Naive thymus-derived CD8-positive, alpha-beta T cell (primary cell): ENCODE measurements around the gene PPM1M. TPM values are rescaled to one million over a fixed set of nuclear protein-coding genes. Genes with fewer than 3 reads are reported as not detected.
"Not testable (repeated sequence)": the region's sequence is repeated elsewhere in the genome, so short reads cannot be mapped to it uniquely, and the experiment has no call there.

Experiments
- ATAC-seq, 2 donors: fragments of 150-1000 bp; cut with Tn5 transposase in 1 of 2; sonication (Bioruptor Pico), chemical (Tn5 transposase) in 1 of 2; 1 replicate in 1 of 2; 2 replicates in 1 of 2; pipeline ENCODE4 v1.10.0; 2021; ENCODE audit warnings: mild to moderate bottlenecking in 2 of 2, moderate library complexity in 2 of 2
- POLR2A ChIA-PET: fragments of 350-600 bp; sonication (Branson Sonifier 250); formaldehyde crosslinking; loops from one replicate; lab custom pipeline; 2021; ENCODE audit warnings: antibody characterized with exemption; lab: Charles Lee
- DNase-seq, 10 donors: peaks; one replicate each; pipeline versions ENCODE4 v3.0.0 to v3.0.0-alpha.2; 2020 to 2022
- H3K27ac Mint-ChIP-seq, 10 donors: one replicate each; pipeline ENCODE4 v1.8.0; 2020 to 2022; ENCODE audit warnings: mild to moderate bottlenecking in 10 of 10, mixed read lengths in 10 of 10, moderate library complexity in 4 of 10, inconsistent platforms in 1 of 10
- H3K27me3 Mint-ChIP-seq, 5 donors: one replicate each; pipeline ENCODE4 v1.8.0; 2021 to 2022; ENCODE audit warnings: mixed read lengths in 5 of 5
- H3K36me3 Mint-ChIP-seq, 3 donors: one replicate each; pipeline ENCODE4 v1.8.0; 2020 to 2022; ENCODE audit warnings: mixed read lengths in 3 of 3, mild to moderate bottlenecking in 2 of 3, inconsistent platforms in 1 of 3
- H3K4me1 Mint-ChIP-seq, 4 donors: one replicate each; pipeline ENCODE4 v1.8.0; 2021 to 2022; ENCODE audit warnings: mixed read lengths in 4 of 4
- H3K4me3 Mint-ChIP-seq, 10 donors: one replicate each; pipeline ENCODE4 v1.8.0; 2020 to 2022; ENCODE audit warnings: mild to moderate bottlenecking in 10 of 10, mixed read lengths in 10 of 10, moderate library complexity in 6 of 10, inconsistent platforms in 1 of 10
- H3K9me3 Mint-ChIP-seq, 9 donors: one replicate each; pipeline ENCODE4 v1.8.0; 2020 to 2022; ENCODE audit warnings: mixed read lengths in 9 of 9, mild to moderate bottlenecking in 3 of 9, inconsistent platforms in 1 of 9, moderate library complexity in 1 of 9
- polyA plus RNA-seq, 3 donors: library from polyadenylated mRNA; unstranded; fragments of 300-500 nt; fragmentation: Illumina TruSeq; gene quantifications; one replicate each; pipeline ENCODE4 v1.2.3, GENCODE V29; 2021
- total RNA-seq, 8 experiments: library from RNA in 2 of 8; stranded (reverse) in 2 of 8; gene quantifications; one replicate each; pipeline ENCODE4 v1.2.3 and lab custom pipeline; 2021 to 2026

PPM1M gene
- total and polyA plus RNA-seq, 5 experiments from 2014 or later: 68.0 to 172 (median 108) TPM

- peaks cover 0 to 3% (median 2%) of the 10 kb centered on the region in 3 donors for H3K36me3 Mint-ChIP-seq
- H3K27ac Mint-ChIP-seq: peak overlapping the region in 9 of 10 donors; percentile 87 to 98 (median 91)
- H3K9me3 Mint-ChIP-seq: no peaks in the 10 kb centered on the region
- ATAC-seq (no peak), DNase-seq (peak in 1 of 10 donors; percentile 15)
- peaks cover 27 to 76% (median 65%) of the 10 kb centered on the region in 4 donors for H3K4me1 Mint-ChIP-seq
- H3K27me3 Mint-ChIP-seq: no peaks in the 10 kb centered on the region
- H3K4me3 Mint-ChIP-seq: peak overlapping the region in 8 of 10 donors; percentile 4 to 52 (median 26)
- POLR2A ChIA-PET: interaction anchor here (1.5 to 21.1 kb wide), 4 partner anchors 5 to 40 kb away, joined by 4 to 1841 read pairs (median 68); partner anchors contain the start of genes PPM1M, TLR9, TWF2 and WDR82
Observed at GRCh38 chr3:52283306-52283705, 37.7 kb downstream of the PPM1M start.

- POLR2A ChIA-PET: interaction anchor here (1.2 to 21.1 kb wide), 5 partner anchors 6 to 51 kb away, joined by 3 to 1841 read pairs (median 6); partner anchors contain the start of genes PPM1M, TLR9, TWF2 and WDR82
- Mint-ChIP-seq H3K4me3 (peak overlapping the region in 2 of 10 donors; percentile 4 to 54), H3K27ac (peak overlapping the region in 9 of 10 donors; percentile 60 to 98 (median 89)), H3K4me1 (peaks cover 29 to 81% (median 66%) of the 10 kb centered on the region in 4 donors)
- ATAC-seq, H3K36me3 Mint-ChIP-seq, H3K27me3 Mint-ChIP-seq, H3K9me3 Mint-ChIP-seq: not testable (repeated sequence)
- peak in 1 of 10 donors; percentile 34 for DNase-seq
Observed at GRCh38 chr3:52284051-52284450, 38.5 kb downstream of the PPM1M start.

- DNase-seq (peak in 1 of 10 donors; percentile 43), ATAC-seq (no peak)
- POLR2A ChIA-PET: interaction anchor here (0.7 to 21.1 kb wide), 6 partner anchors 9 to 304 kb away, joined by 3 to 1841 read pairs (median 10); partner anchors contain the start of genes ACY1, NISCH, PPM1M and TLR9
- Mint-ChIP-seq H3K4me3 (peak overlapping the region; percentile 90 to 100 (median 99)), H3K4me1 (peaks cover 29 to 82% (median 56%) of the 10 kb centered on the region in 4 donors), H3K27me3 (no peaks in the 10 kb centered on the region), H3K36me3 (peaks cover 2 to 8% (median 5%) of the 10 kb centered on the region in 3 donors), H3K27ac (peak overlapping the region; percentile 96 to 100 (median 100)), H3K9me3 (no peaks in the 10 kb centered on the region)
Observed at GRCh38 chr3:52286777-52287110, 41.2 kb downstream of the PPM1M start.

- peaks cover 2 to 19% (median 5%) of the 10 kb centered on the region in 3 donors for H3K36me3 Mint-ChIP-seq
- DNase-seq: no peak
- POLR2A ChIA-PET: interaction anchor here (0.6 to 21.1 kb wide), 7 partner anchors 9 to 134 kb away, joined by 3 to 1841 read pairs (median 8); partner anchors contain the start of genes POC1A, PPM1M, TLR9 and TWF2
- H3K27me3 Mint-ChIP-seq: no peaks in the 10 kb centered on the region
- peak overlapping the region; percentile 96 to 100 (median 100) for H3K27ac Mint-ChIP-seq
- ATAC-seq: no peak
- peaks cover 23 to 69% (median 42%) of the 10 kb centered on the region in 4 donors for H3K4me1 Mint-ChIP-seq
- peak overlapping the region; percentile 90 to 100 (median 99) for H3K4me3 Mint-ChIP-seq
- H3K9me3 Mint-ChIP-seq: no peaks in the 10 kb centered on the region
Observed at GRCh38 chr3:52288674-52289073, 43.1 kb downstream of the PPM1M start.

- POLR2A ChIA-PET: interaction anchor here (2.5 to 21.1 kb wide), 4 partner anchors 9 to 50 kb away, joined by 8 to 1841 read pairs (median 70); partner anchors contain the start of genes PPM1M, TLR9, TWF2 and WDR82
- Mint-ChIP-seq H3K27ac (peak overlapping the region in 7 of 10 donors; percentile 34 to 100 (median 72)), H3K27me3 (no peaks in the 10 kb centered on the region), H3K36me3 (peaks cover 2 to 25% (median 5%) of the 10 kb centered on the region in 3 donors), H3K4me3 (peak overlapping the region in 8 of 10 donors; percentile 90 to 100 (median 99)), H3K9me3 (no peaks in the 10 kb centered on the region), H3K4me1 (peaks cover 21 to 64% (median 38%) of the 10 kb centered on the region in 4 donors)
- ATAC-seq (no peak), DNase-seq (no peak)
Observed at GRCh38 chr3:52289338-52289746, 43.8 kb downstream of the PPM1M start.

- no peaks in the 10 kb centered on the region for H3K27me3 Mint-ChIP-seq
- no peak for DNase-seq
- peak overlapping the region in 4 of 10 donors; percentile 7 to 100 (median 100) for H3K4me3 Mint-ChIP-seq
- POLR2A ChIA-PET: interaction anchor here (0.7 to 21.1 kb wide), 5 partner anchors 8 to 50 kb away, joined by 3 to 1841 read pairs (median 8); partner anchors contain the start of genes PPM1M, TLR9, TWF2 and WDR82
- peak overlapping the region in 6 of 10 donors; percentile 4 to 96 (median 57) for H3K27ac Mint-ChIP-seq
- no peaks in the 10 kb centered on the region for H3K9me3 Mint-ChIP-seq
- H3K4me1 Mint-ChIP-seq: peaks cover 20 to 58% (median 37%) of the 10 kb centered on the region in 4 donors
- H3K36me3 Mint-ChIP-seq: peaks cover 2 to 31% (median 5%) of the 10 kb centered on the region in 3 donors
- ATAC-seq: no peak
Observed at GRCh38 chr3:52289747-52290595, 44.4 kb downstream of the PPM1M start.

- H3K27me3 Mint-ChIP-seq: no peaks in the 10 kb centered on the region
- peak overlapping the region in 7 of 10 donors; percentile 21 to 76 (median 39) for H3K4me3 Mint-ChIP-seq
- DNase-seq: no peak
- peak overlapping the region in 8 of 10 donors; percentile 15 to 87 (median 68) for H3K27ac Mint-ChIP-seq
- H3K4me1 Mint-ChIP-seq: peaks cover 22 to 52% (median 37%) of the 10 kb centered on the region in 4 donors
- no peak for ATAC-seq
- H3K9me3 Mint-ChIP-seq: no peaks in the 10 kb centered on the region
- H3K36me3 Mint-ChIP-seq: peaks cover 2 to 36% (median 5%) of the 10 kb centered on the region in 3 donors
- POLR2A ChIA-PET: interaction anchor here (0.5 to 21.1 kb wide), 7 partner anchors 8 to 49 kb away, joined by 3 to 1841 read pairs (median 5); partner anchors contain the start of genes PPM1M, TLR9, TWF2 and WDR82
Observed at GRCh38 chr3:52290596-52291507, 45.3 kb downstream of the PPM1M start.

- peak overlapping the region in 8 of 10 donors; percentile 15 to 87 (median 68) for H3K27ac Mint-ChIP-seq
- POLR2A ChIA-PET: interaction anchor here (1.3 to 21.1 kb wide), 4 partner anchors 13 to 48 kb away, joined by 3 to 1841 read pairs (median 67); partner anchors contain the start of genes PPM1M, TLR9, TWF2 and WDR82
- no peaks in the 10 kb centered on the region for H3K9me3 Mint-ChIP-seq
- peaks cover 2 to 38% (median 5%) of the 10 kb centered on the region in 3 donors for H3K36me3 Mint-ChIP-seq
- no peaks in the 10 kb centered on the region for H3K27me3 Mint-ChIP-seq
- DNase-seq (peak in 9 of 10 donors; percentile 33 to 79 (median 50)), ATAC-seq (peak; percentile 24 to 37)
- H3K4me3 Mint-ChIP-seq: peak overlapping the region in 7 of 10 donors; percentile 21 to 76 (median 39)
- H3K4me1 Mint-ChIP-seq: peaks cover 25 to 51% (median 38%) of the 10 kb centered on the region in 4 donors
Observed at GRCh38 chr3:52291508-52292181, 46.1 kb downstream of the PPM1M start.

GRCh38 chr3:52292247-52293065 is 46.9 kb downstream of the PPM1M start:
- no peaks in the 10 kb centered on the region for H3K9me3 Mint-ChIP-seq
- peaks cover 2 to 39% (median 5%) of the 10 kb centered on the region in 3 donors for H3K36me3 Mint-ChIP-seq
- H3K4me1 Mint-ChIP-seq: peaks cover 21 to 46% (median 34%) of the 10 kb centered on the region in 4 donors
- no peaks in the 10 kb centered on the region for H3K27me3 Mint-ChIP-seq
- POLR2A ChIA-PET: interaction anchor here (1.2 to 21.1 kb wide), 4 partner anchors 14 to 49 kb away, joined by 3 to 1841 read pairs (median 67); partner anchors contain the start of genes PPM1M, TLR9, TWF2 and WDR82
- ATAC-seq (no peak), DNase-seq (no peak)
- H3K4me3 Mint-ChIP-seq: peak overlapping the region in 1 of 10 donors; percentile 6
- no peak overlapping the region for H3K27ac Mint-ChIP-seq
